OCI-LY1 (cell line): ENCODE data around the gene ASB13.

ENCODE experiments used
- H2AFZ ChIP-seq: fragments of 200-600 bp; sonication (generic), shearing (Covaris generic); 2 replicates; pipeline ENCODE4 v1.6.0; 2014; ENCODE audit warnings: antibody characterized with exemption, mild to moderate bottlenecking, low read length
- H3F3A ChIP-seq: fragments of 200-600 bp; sonication (generic), shearing (Covaris generic); 2 replicates; pipeline ENCODE4 v1.6.0; 2014; ENCODE audit warnings: mild to moderate bottlenecking, antibody characterized with exemption, low read length, moderate library complexity; ENCODE audit not compliant: insufficient read depth
- H3K27ac ChIP-seq: fragments of 200-600 bp; sonication (generic); 2 replicates; pipeline ENCODE4 v1.5.1; 2014; ENCODE audit warnings: low read length, mixed run types, mild to moderate bottlenecking, low read depth; ENCODE audit not compliant: poor library complexity, severe bottlenecking
- H3K27me3 ChIP-seq: fragments of 200-600 bp; sonication (generic); 2 replicates; pipeline ENCODE4 v1.6.0; 2014; ENCODE audit warnings: antibody characterized with exemption, mild to moderate bottlenecking, low read length, moderate library complexity; ENCODE audit not compliant: insufficient read depth
- H3K36me3 ChIP-seq: fragments of 200-600 bp; sonication (generic); 2 replicates; pipeline ENCODE4 v1.6.1; 2014; ENCODE audit warnings: mild to moderate bottlenecking, antibody characterized with exemption, low read length, moderate library complexity, mixed read lengths; ENCODE audit not compliant: insufficient read depth
- H3K4me1 ChIP-seq: fragments of 200-600 bp; sonication (generic); 2 replicates; pipeline ENCODE4 v1.5.1; 2014; ENCODE audit warnings: mild to moderate bottlenecking, low read length, moderate library complexity; ENCODE audit not compliant: insufficient read depth, severe bottlenecking
- H3K4me2 ChIP-seq: fragments of 200-600 bp; sonication (generic), shearing (Covaris generic); 2 replicates; pipeline ENCODE4 v1.6.1; 2014; ENCODE audit warnings: low read length
- H3K4me3 ChIP-seq: fragments of 200-600 bp; sonication (generic); 2 replicates; pipeline ENCODE4 v1.5.1; 2014; ENCODE audit warnings: low read length, low read depth, mild to moderate bottlenecking, mixed read lengths; ENCODE audit not compliant: poor library complexity, severe bottlenecking
- H3K79me2 ChIP-seq: fragments of 200-600 bp; shearing (Covaris generic); 2 replicates; pipeline ENCODE4 v1.6.1; 2016; ENCODE audit warnings: mixed run types, low read length, mixed read lengths; ENCODE audit not compliant: insufficient read depth
- H3K9ac ChIP-seq: fragments of 200-600 bp; sonication (generic), shearing (Covaris generic); 2 replicates; pipeline ENCODE4 v1.6.1; 2014; ENCODE audit warnings: mild to moderate bottlenecking, low read length, mixed read lengths
- H3K9me2 ChIP-seq: fragments of 200-600 bp; sonication (generic), shearing (Covaris generic); 2 replicates; pipeline ENCODE4 v1.6.1; 2014; ENCODE audit warnings: low read depth, mild to moderate bottlenecking, low read length, mixed read lengths
- H3K9me3 ChIP-seq: fragments of 200-600 bp; shearing (Covaris generic); 2 replicates; pipeline ENCODE4 v1.6.1; 2014; ENCODE audit warnings: low read length, mixed read lengths
- H4K20me1 ChIP-seq: fragments of 200-600 bp; sonication (generic), shearing (Covaris generic); 2 replicates; pipeline ENCODE4 v1.6.0; 2016; ENCODE audit warnings: mild to moderate bottlenecking, low read length; ENCODE audit not compliant: insufficient read depth
- CTCF ChIP-seq: fragments of 200-600 bp; sonication (generic), shearing (Covaris generic); IDR thresholded peaks from 2 replicates; pipeline ENCODE4 v1.5.1; 2017; ENCODE audit warnings: mild to moderate bottlenecking, antibody characterized with exemption, low read length, moderate library complexity, mixed read lengths
- EZH2 ChIP-seq: fragments of 200-600 bp; sonication (generic), shearing (Covaris generic); IDR thresholded peaks from 2 replicates; pipeline ENCODE4 v1.8.0; 2017; ENCODE audit warnings: borderline replicate concordance, mixed run types, mild to moderate bottlenecking, antibody characterized with exemption, low read length, moderate library complexity, mixed read lengths

The ASB13 gene

GRCh38 chr10:5663692-5664427 is 2.5 kb downstream of the ASB13 start:
- Histone ChIP-seq H3K4me1 (peaks cover 17% of the 10 kb centered on the region), H3F3A (no peaks in the 10 kb centered on the region), H4K20me1 (no peaks in the 10 kb centered on the region), H3K27me3 (no peaks in the 10 kb centered on the region), H3K9me3 (no peaks in the 10 kb centered on the region), H3K79me2 (no peaks in the 10 kb centered on the region), H3K27ac (no peak overlapping the region), H2AFZ (no peak overlapping the region), H3K4me3 (no peak overlapping the region), H3K9ac (no peak overlapping the region), H3K36me3 (no peaks in the 10 kb centered on the region), H3K9me2 (no peaks in the 10 kb centered on the region), H3K4me2 (no peak overlapping the region; the same call in 1 of the 2 replicates)
- TF ChIP-seq EZH2 (no peak), CTCF (no peak)

- Histone ChIP-seq H3F3A (no peaks in the 10 kb centered on the region), H3K4me3 (no peak overlapping the region)
These were observed 3.5 kb downstream of the ASB13 start for GRCh38 chr10:5662708-5663579.

GRCh38 chr10:5661043-5661442 is 5.4 kb downstream of the ASB13 start:
- H3K9ac ChIP-seq, result no peak overlapping the region
- H2AFZ ChIP-seq, result no peak overlapping the region

More at GRCh38 chr10:5662708-5663579, 3.5 kb downstream of the ASB13 start:
- Histone ChIP-seq H3K27ac (no peak overlapping the region), H2AFZ (no peak overlapping the region), H3K36me3 (no peaks in the 10 kb centered on the region), H3K9ac (no peak overlapping the region), H3K4me1 (peaks cover 17% of the 10 kb centered on the region), H3K4me2 (no peak overlapping the region), H3K27me3 (no peaks in the 10 kb centered on the region), H3K9me3 (no peaks in the 10 kb centered on the region), H4K20me1 (no peaks in the 10 kb centered on the region), H3K9me2 (no peaks in the 10 kb centered on the region), H3K79me2 (no peaks in the 10 kb centered on the region)
- TF ChIP-seq CTCF (no peak), EZH2 (no peak)

More at GRCh38 chr10:5661043-5661442, 5.4 kb downstream of the ASB13 start:
- Histone ChIP-seq H3F3A (no peaks in the 10 kb centered on the region), H3K27ac (no peak overlapping the region), H3K79me2 (no peaks in the 10 kb centered on the region), H4K20me1 (no peaks in the 10 kb centered on the region), H3K4me1 (peaks cover 23% of the 10 kb centered on the region), H3K27me3 (no peaks in the 10 kb centered on the region), H3K9me2 (no peaks in the 10 kb centered on the region), H3K4me3 (no peak overlapping the region), H3K4me2 (no peak overlapping the region), H3K36me3 (no peaks in the 10 kb centered on the region), H3K9me3 (no peaks in the 10 kb centered on the region)
- TF ChIP-seq CTCF, result no peak
- TF ChIP-seq EZH2, result no peak
